Endothelial cell of umbilical vein (primary cell): ENCODE data around the gene C8G.

Experiments
- CTCF ChIP-seq, 2 donors: IDR thresholded peaks; 1 replicate in 1 of 2; 2 replicates in 1 of 2; pipeline ENCODE4 v1.5.1; 2011; ENCODE audit warnings: low read length in 2 of 2, mild to moderate bottlenecking in 2 of 2, moderate library complexity in 2 of 2, control low read depth in 1 of 2, inconsistent platforms in 1 of 2, low read depth in 1 of 2; ENCODE audit not compliant: insufficient read depth in 1 of 2; ENCODE audit errors: extremely low read depth in 1 of 2
- EZH2 ChIP-seq: IDR thresholded peaks from 2 replicates; pipeline ENCODE4 v1.6.1; 2012; ENCODE audit warnings: borderline replicate concordance, low read depth, mild to moderate bottlenecking, moderate library complexity, low read length, inconsistent platforms; ENCODE audit not compliant: severe bottlenecking
- GATA2 ChIP-seq: IDR thresholded peaks from 2 replicates; pipeline ENCODE4 v1.7.0; 2011; ENCODE audit warnings: low read depth, mild to moderate bottlenecking, moderate library complexity, mixed read lengths, low read length; ENCODE audit not compliant: insufficient read length, insufficient read depth
- MYC ChIP-seq: IDR thresholded peaks from one replicate; pipeline ENCODE4 v1.6.1; 2011; ENCODE audit warnings: mild to moderate bottlenecking, low read depth, low read length
- POLR2A ChIP-seq: IDR thresholded peaks from 2 replicates; pipeline ENCODE4 v1.6.1; 2012; ENCODE audit warnings: low read depth, mild to moderate bottlenecking, control low read depth, low read length
- POLR2AphosphoS5 ChIP-seq: IDR thresholded peaks from 2 replicates; pipeline ENCODE4 v1.6.1; 2012; ENCODE audit warnings: low read depth, mild to moderate bottlenecking, control low read depth, low read length, moderate library complexity; ENCODE audit not compliant: insufficient read depth

GRCh38 chr9:136953771-136954269, 8.8 kb downstream of the C8G start:
- TF ChIP-seq CTCF (IDR thresholded peaks at IDR 0.05; ENCODE audit: extremely low read depth in 1 of 2, insufficient read depth in 1 of 2, low read depth in 1 of 2, low read length in 2 of 2): no peak
- TF ChIP-seq POLR2AphosphoS5: no peak
- no peak for TF ChIP-seq POLR2A
- TF ChIP-seq MYC: no peak
- TF ChIP-seq EZH2: no peak
- no peak for TF ChIP-seq GATA2
